HUES6 (cell line): ENCODE measurements around the gene ANO1.

Experiments used
- H3K27ac ChIP-seq: 2 replicates; pipeline ENCODE4 v1.7.0; 2013; ENCODE audit warnings: low read depth, mild to moderate bottlenecking, low read length, inconsistent platforms
- H3K27me3 ChIP-seq: 2 replicates; pipeline ENCODE4 v1.6.1; 2013; ENCODE audit warnings: low read length; ENCODE audit not compliant: control insufficient read depth, insufficient read depth
- H3K36me3 ChIP-seq: 2 replicates; pipeline ENCODE4 v1.6.1; 2013; ENCODE audit warnings: low read length; ENCODE audit not compliant: control insufficient read depth, insufficient read depth
- H3K4me1 ChIP-seq: 2 replicates; pipeline ENCODE4 v1.6.1; 2013; ENCODE audit warnings: low read length; ENCODE audit not compliant: control insufficient read depth, insufficient read depth
- H3K4me3 ChIP-seq: 2 replicates; pipeline ENCODE4 v1.5.1; 2013; ENCODE audit warnings: low read depth, low read length
- H3K9ac ChIP-seq: one replicate; pipeline ENCODE4 v1.6.1; 2013; ENCODE audit warnings: mild to moderate bottlenecking, low read length
- H3K9me3 ChIP-seq: 2 replicates; pipeline ENCODE4 v1.6.1; 2013; ENCODE audit warnings: low read depth, low read length; ENCODE audit not compliant: control insufficient read depth, insufficient read depth

The ANO1 gene

GRCh38 chr11:70100280-70100603 is 22.1 kb downstream of the ANO1 start:
- no peak overlapping the region for H3K27ac ChIP-seq

DNA sequence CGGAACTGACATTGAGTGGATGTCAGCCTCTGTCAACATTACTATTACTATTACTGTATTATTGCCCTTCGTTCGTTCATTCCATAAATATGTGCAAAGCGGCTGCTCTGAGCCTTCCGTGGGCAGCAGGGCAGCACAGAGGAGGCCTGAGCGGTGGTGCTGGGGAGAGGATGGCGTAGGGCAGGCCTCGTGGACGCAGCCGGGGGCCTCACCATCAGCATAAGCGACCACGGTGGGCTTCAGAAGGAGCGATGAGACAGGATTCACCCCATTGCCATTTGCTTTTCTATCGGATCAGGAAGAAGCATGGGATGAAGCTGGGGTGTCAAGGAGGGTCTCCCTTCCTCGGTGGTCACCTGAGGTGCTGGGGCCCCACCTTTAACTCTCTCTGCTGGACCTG is 22.7 kb downstream of the ANO1 start:
- Histone ChIP-seq H3K9me3 (no peaks in the 10 kb centered on the region), H3K36me3 (no peaks in the 10 kb centered on the region), H3K4me1 (peaks cover 18% of the 10 kb centered on the region; the same call in 1 of the 2 replicates), H3K27ac (no peak overlapping the region), H3K4me3 (no peak overlapping the region), H3K27me3 (no peaks in the 10 kb centered on the region), H3K9ac (no peak overlapping the region)

More at GRCh38 chr11:70100280-70100603, 22.1 kb downstream of the ANO1 start:
- H3K4me1 ChIP-seq, result peaks cover 14% of the 10 kb centered on the region; the same call in 1 of the 2 replicates
- H3K9me3 ChIP-seq, result no peaks in the 10 kb centered on the region
- no peak overlapping the region for H3K9ac ChIP-seq
- no peak overlapping the region for H3K4me3 ChIP-seq
- no peaks in the 10 kb centered on the region for H3K27me3 ChIP-seq
- H3K36me3 ChIP-seq, result no peaks in the 10 kb centered on the region

DNA sequence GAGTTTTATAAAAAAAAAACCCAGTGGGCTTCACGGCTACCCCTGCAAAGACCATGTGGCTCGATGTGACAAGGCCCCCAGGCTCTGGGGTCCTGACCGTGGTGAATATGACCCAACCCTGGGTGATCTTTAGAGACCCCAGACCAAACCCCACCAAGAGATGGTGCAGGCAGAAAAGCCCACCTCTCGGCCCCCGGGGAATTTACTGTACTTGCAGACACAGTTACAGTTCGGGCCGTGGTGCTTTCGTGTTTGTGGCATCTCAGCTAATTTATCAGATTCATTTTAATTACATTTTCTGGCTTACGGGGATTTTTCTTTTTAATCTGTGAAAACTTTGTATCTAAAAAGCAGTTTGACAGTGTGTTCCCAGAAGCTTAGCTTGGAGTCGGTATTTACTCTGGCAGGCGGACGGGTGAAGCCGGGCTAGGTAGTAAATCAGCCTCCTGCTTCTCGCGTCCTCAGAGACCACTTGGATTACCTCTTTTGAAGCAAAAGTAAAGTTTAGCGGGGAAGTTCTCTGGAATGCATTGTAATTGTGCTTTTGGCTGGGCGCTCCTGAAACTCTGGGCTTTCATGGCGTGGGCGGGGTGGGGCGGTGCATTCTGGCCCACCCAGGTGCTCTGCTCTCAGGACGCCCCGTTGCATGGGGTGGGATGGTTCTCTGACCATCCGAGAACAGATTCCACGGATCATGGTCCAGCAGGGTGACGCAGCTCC is 25.3 kb downstream of the ANO1 start:
- Histone ChIP-seq H3K4me1 (peaks cover 20% of the 10 kb centered on the region; the same call in 1 of the 2 replicates), H3K27me3 (no peaks in the 10 kb centered on the region), H3K4me3 (no peak overlapping the region), H3K9me3 (no peaks in the 10 kb centered on the region), H3K36me3 (no peaks in the 10 kb centered on the region), H3K9ac (no peak overlapping the region), H3K27ac (no peak overlapping the region)

GRCh38 chr11:70104419-70104818 is 26.3 kb downstream of the ANO1 start:
- Histone ChIP-seq H3K4me1 (peaks cover 20% of the 10 kb centered on the region; the same call in 1 of the 2 replicates), H3K27ac (no peak overlapping the region), H3K36me3 (no peaks in the 10 kb centered on the region), H3K9me3 (no peaks in the 10 kb centered on the region), H3K9ac (no peak overlapping the region), H3K27me3 (no peaks in the 10 kb centered on the region), H3K4me3 (no peak overlapping the region)

GRCh38 chr11:70104961-70105360 is 26.8 kb downstream of the ANO1 start:
- no peak overlapping the region for H3K4me3 ChIP-seq
- H3K9me3 ChIP-seq, result no peaks in the 10 kb centered on the region
- H3K9ac ChIP-seq, result no peak overlapping the region
- peaks cover 20% of the 10 kb centered on the region; the same call in 1 of the 2 replicates for H3K4me1 ChIP-seq
- no peak overlapping the region for H3K27ac ChIP-seq
- H3K27me3 ChIP-seq, result no peaks in the 10 kb centered on the region
- no peaks in the 10 kb centered on the region for H3K36me3 ChIP-seq

DNA sequence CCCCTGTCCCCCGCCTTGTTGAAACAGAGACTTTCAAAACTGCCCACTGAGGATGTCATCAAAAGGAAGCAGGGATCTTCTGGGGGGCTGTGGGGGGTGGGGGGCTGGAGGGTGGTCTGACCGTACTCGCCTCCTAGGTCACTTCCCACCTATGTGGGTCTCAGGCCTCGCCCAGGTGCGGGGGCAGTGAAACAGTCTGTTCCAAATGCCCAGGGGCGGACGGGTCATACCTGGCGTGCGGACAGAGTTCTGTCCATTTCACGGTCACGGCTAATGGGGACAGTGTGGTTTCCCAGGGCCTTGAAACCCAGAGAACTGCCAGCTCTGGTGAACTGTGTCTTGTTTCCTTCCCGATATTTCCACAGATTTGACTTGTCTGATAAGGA is 27.2 kb downstream of the ANO1 start:
- Histone ChIP-seq H3K4me1 (peaks cover 20% of the 10 kb centered on the region; the same call in 1 of the 2 replicates), H3K27me3 (no peaks in the 10 kb centered on the region), H3K4me3 (no peak overlapping the region), H3K36me3 (no peaks in the 10 kb centered on the region), H3K9ac (no peak overlapping the region), H3K9me3 (no peaks in the 10 kb centered on the region), H3K27ac (no peak overlapping the region)

GRCh38 chr11:70105755-70106571 is 27.8 kb downstream of the ANO1 start:
- H3K9me3 ChIP-seq, result no peaks in the 10 kb centered on the region
- no peak overlapping the region for H3K9ac ChIP-seq
- peaks cover 22% of the 10 kb centered on the region for H3K4me1 ChIP-seq
- H3K27me3 ChIP-seq, result no peaks in the 10 kb centered on the region
- no peaks in the 10 kb centered on the region for H3K36me3 ChIP-seq
- no peak overlapping the region for H3K27ac ChIP-seq
- H3K4me3 ChIP-seq, result no peak overlapping the region

DNA sequence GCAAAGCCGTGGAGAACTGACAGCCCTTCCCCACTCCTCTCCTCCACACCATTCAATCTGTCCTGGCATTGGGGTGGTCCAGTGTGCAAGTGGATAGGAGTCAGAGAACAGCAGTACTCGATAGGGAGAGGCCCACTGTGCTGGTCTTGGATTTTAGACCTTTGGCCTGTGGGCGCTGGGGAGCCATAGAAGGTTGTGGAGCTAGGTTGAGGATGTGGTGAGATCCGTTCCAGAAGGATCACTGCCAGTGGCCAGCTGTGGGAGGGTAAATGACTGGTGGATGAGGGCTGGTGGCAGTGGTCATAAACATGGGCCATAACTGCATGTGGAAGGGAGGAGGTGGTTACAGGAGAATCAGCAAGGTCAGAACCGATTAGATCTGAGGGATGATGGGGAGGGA is 28.6 kb downstream of the ANO1 start:
- Histone ChIP-seq H3K27ac (no peak overlapping the region), H3K9ac (no peak overlapping the region), H3K36me3 (no peaks in the 10 kb centered on the region), H3K4me3 (no peak overlapping the region), H3K4me1 (peaks cover 30% of the 10 kb centered on the region), H3K27me3 (no peaks in the 10 kb centered on the region), H3K9me3 (no peaks in the 10 kb centered on the region)

GRCh38 chr11:70107191-70107590 is 29.1 kb downstream of the ANO1 start:
- Histone ChIP-seq H3K36me3 (no peaks in the 10 kb centered on the region), H3K4me1 (peaks cover 35% of the 10 kb centered on the region), H3K27me3 (no peaks in the 10 kb centered on the region), H3K9me3 (no peaks in the 10 kb centered on the region), H3K27ac (no peak overlapping the region), H3K4me3 (no peak overlapping the region), H3K9ac (no peak overlapping the region)

DNA sequence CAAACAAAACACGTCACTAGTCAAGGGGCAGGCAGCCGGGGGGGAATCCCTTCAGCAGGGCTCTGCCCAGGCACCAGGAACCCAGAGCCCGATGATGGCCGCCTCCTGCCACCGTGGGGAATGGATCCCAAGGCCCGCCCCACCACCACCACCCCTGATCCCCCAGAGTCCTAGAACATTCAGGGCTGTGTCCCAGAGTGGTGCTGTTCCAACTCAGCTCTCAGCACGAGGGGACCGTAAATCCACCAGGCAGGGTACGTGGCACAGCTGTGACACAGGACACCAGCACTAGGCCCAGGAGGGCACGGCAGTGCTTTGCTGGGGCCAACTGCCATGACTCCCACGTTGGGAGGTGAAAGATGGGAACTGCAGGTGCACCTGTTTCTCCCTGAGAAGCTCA is 29.6 kb downstream of the ANO1 start:
- Histone ChIP-seq H3K9ac (no peak overlapping the region), H3K27ac (no peak overlapping the region), H3K27me3 (no peaks in the 10 kb centered on the region), H3K36me3 (no peaks in the 10 kb centered on the region), H3K4me3 (no peak overlapping the region), H3K9me3 (no peaks in the 10 kb centered on the region), H3K4me1 (peaks cover 36% of the 10 kb centered on the region)

DNA sequence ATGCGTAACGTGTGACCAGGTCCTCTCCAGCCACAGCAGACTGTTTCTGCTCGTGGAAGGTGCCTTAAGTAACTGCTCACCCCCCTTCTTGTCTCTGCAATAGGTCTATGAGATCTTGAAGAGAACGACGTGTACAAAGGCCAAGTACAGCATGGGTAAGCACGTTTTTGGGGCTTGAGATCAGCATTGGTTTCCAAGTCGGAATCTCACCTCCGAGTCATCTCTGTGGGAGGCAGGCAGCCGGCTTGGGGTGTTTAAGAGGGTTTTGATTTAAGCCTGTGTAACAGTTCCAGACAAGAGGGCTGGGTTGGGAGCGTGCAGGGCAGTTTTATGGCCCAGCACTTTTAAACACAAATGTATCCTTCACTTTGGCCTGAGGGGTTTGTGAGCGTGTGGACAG is 30.1 kb downstream of the ANO1 start:
- no peaks in the 10 kb centered on the region for H3K9me3 ChIP-seq
- H3K27ac ChIP-seq, result no peak overlapping the region
- H3K36me3 ChIP-seq, result no peaks in the 10 kb centered on the region
- no peak overlapping the region for H3K9ac ChIP-seq
- no peaks in the 10 kb centered on the region for H3K27me3 ChIP-seq
- no peak overlapping the region for H3K4me3 ChIP-seq
- peaks cover 36% of the 10 kb centered on the region for H3K4me1 ChIP-seq
